A673 (cell line): ENCODE results near the gene CAMK4.

Experiments used
- CTCF ChIP-seq: fragments of 300-800, 200-600 bp; sonication (generic); conservative IDR thresholded peaks from 2 replicates; pipeline ENCODE4 v1.5.1; 2017; ENCODE audit warnings: low read depth, mild to moderate bottlenecking, antibody characterized with exemption, low read length, moderate library complexity, mixed read lengths
- EZH2 ChIP-seq: fragments of 200-600 bp; sonication (generic); IDR thresholded peaks from 2 replicates; pipeline ENCODE4 v1.6.1; 2017; ENCODE audit warnings: borderline replicate concordance, low read depth, mild to moderate bottlenecking, mixed read lengths, antibody characterized with exemption, low read length; ENCODE audit not compliant: poor library complexity, severe bottlenecking

- TF ChIP-seq CTCF (no peak), EZH2 (no peak)
Measured at GRCh38 chr5:111232311-111233051, 8.3 kb downstream of the CAMK4 start.
